ENCODE data around the gene ZNF532.

DNA sequence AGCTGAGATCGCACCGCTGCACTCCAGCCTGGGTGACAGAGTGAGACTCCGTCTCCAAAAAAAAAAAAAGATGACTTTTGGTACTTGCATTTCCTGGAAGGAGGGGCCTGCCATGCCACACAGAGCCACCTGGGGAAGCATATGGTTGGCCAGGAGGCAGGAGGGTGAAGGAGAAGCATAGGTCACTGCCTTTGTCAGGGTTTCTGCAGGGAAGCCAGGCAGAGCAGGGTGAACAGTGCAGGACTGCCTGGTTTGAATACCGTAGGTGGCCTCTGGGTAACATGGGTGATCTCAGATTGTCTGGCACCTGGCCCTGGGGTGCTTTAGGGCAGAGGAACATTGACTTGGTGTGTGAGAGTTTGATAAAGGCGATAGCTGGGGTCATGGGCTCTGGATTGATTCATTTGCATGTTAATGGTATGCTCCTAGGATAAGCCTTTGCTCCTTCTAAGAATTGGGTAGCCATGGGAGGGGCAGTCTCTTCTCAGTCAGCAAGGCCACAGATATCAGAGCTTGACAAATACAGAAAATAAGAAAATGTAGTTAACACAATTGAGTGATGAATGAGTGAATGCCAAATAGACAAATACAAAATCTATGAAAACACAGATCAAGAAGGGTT is 151.0 kb downstream of the ZNF532 start:
- no peak for TF ChIP-seq MTA3 (CRISPR knock-in tag; IDR thresholded peaks at IDR 0.05)
- no peak for TF ChIP-seq ZNF24 (IDR thresholded peaks at IDR 0.05)
- TF ChIP-seq EZH2 (conservative IDR thresholded peaks at IDR 0.05; ENCODE audit: low read depth, low read length): no peak
- TF ChIP-seq POLR2A (IDR thresholded peaks at IDR 0.05; ENCODE audit: insufficient read depth in 1 of 2, low read depth in 2 of 2, low read length in 2 of 2): no peak
- no peak for TF ChIP-seq DNMT1 (CRISPR knock-in tag; IDR thresholded peaks at IDR 0.05)
- TF ChIP-seq JUN (CRISPR knock-in tag; IDR thresholded peaks at IDR 0.05): no peak
